Skin of body (tissue), 3 donors: ENCODE measurements around the gene PNMA6E. TPM values are rescaled to one million over a fixed set of nuclear protein-coding genes. Genes with fewer than 3 reads are reported as not detected.

ENCODE experiments used
- DNase-seq: peaks from one replicate; lab custom pipeline; 2025; lab: John Stamatoyannopoulos, UW
- small RNA-seq: library from RNA; depleted of rRNA; stranded (forward); fragments of <200 nt; gene quantifications from one replicate; pipeline ENCODE3, GENCODE V24; 2014; ENCODE audit warnings: low replicate concordance
- total RNA-seq: library from RNA; depleted of rRNA; stranded (reverse); fragments of >200 nt; gene quantifications from one replicate; pipeline ENCODE4 v1.2.3, GENCODE V29; 2014

PNMA6E gene
- total RNA-seq, 1 donor from 2014 or later, result not detected

DNA sequence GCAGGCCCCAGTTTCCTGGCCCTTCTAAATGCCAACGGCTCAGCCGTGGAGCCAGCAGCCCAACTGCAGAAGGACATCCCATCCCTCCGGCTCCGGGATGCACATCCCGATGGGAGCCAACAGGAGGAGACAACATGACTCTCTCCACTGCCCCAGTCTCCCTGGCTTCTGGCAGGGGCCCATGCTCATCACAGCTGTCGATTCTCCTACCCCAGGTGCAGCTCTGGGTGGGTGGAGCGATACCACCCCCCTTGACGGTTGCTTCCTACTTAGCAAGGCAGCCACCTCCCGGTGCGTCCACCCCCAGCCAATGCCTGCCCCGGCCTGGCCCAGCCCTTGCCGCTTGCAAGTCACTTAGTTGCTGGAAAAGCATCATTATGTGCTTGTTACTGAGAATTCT, 47.7 kb downstream of the PNMA6E start:
- DNase-seq, result no peak

DNA sequence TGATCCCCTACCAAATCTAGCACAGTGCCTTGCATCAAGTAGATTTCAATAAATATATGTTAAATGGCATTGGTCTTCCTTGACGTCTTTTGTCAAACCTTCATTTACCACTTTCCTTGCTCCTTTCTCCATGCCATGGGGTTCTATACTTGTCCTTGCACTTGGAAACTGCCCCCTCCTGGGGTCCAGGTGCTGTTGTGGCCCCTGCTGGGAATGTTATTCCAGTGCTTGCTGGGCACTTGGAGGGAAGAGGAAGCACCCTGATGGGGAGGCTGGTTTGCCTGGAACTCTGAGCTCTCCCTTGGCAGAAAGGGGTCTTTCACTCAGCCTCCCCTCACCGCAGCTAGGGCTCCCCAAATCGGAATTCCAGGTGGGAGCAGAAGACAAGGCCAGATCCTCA, 48.3 kb downstream of the PNMA6E start:
- DNase-seq, result no peak

DNA sequence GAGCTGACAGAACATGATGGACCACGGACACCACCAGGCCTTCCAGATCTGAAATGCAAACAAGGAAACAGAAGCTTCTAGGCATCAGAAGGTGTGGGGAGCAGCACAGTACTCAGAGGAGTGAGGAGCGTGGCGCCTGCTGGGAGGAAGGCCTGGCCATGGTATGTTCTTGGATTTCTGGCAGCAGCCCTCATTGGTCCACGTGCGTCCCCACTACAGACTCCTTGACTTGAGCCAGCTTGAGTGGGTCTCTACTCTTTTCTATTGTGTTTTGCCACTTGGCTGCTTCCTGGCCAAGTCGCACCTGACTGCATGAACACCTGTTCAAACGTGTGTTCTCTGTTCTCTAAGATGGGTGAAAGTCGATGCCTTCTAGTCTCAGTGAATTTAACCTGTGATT, 49.2 kb downstream of the PNMA6E start:
- no peak for DNase-seq

GRCh38 chrX:153349952-153350351, 51.2 kb downstream of the PNMA6E start:
- DNase-seq, result no peak

DNA sequence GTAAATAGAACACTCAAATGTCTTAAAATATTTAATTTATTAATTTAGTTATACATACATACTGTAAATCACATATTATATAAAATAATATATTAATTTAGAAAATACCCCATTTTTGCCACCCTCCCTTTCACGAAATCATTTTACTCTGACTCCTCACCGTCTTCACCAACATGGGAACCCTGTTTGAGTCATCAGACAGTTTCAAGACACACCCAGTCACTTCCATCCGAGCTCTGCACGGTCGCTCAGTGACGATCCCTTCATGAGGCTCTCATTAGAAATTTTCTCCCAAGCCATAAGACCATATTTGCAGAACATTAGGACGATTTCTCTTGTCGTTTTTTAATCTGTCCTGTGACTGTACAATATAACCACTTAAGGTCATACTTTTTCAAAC, 52.7 kb downstream of the PNMA6E start:
- no peak for DNase-seq

- no peak for DNase-seq
Observed at GRCh38 chrX:153347530-153347929, 53.6 kb downstream of the PNMA6E start.

Small RNA genes lying within 50 kb of the gene (small RNA-seq; reads per million reads assigned to genes)
- gene AC152007.1 (not detected), gene RN7SL667P (not detected)

Other genes starting within 250 kb of the PNMA6E start
- not detected for gene MAGEA1, start 222.1 kb downstream of the PNMA6E start, total RNA-seq
- not detected for gene PNMA6F, start 79.6 kb downstream of the PNMA6E start, total RNA-seq
- 8.0 TPM for gene ZNF275, start 67.2 kb downstream of the PNMA6E start, total RNA-seq
- 0.59 TPM for gene ZFP92, start 10.1 kb upstream of the PNMA6E start, total RNA-seq
- gene TREX2, start 44.7 kb upstream of the PNMA6E start, total RNA-seq, result 6.1 TPM
- 12.9 TPM for gene HAUS7, start 69.2 kb upstream of the PNMA6E start, total RNA-seq
- gene BGN, start 93.6 kb upstream of the PNMA6E start, total RNA-seq, result 28.1 TPM
- gene ATP2B3, start 116.3 kb upstream of the PNMA6E start, total RNA-seq, result 0.10 TPM
- gene CCNQ, start 197.8 kb upstream of the PNMA6E start, total RNA-seq, result 11.1 TPM
- gene DUSP9, start 245.9 kb upstream of the PNMA6E start, total RNA-seq, result 0.10 TPM